SK-N-SH (cell line): Measurements from ENCODE around the gene HOXA2. TPM values are rescaled to one million over a fixed set of nuclear protein-coding genes. Genes with fewer than 3 reads are reported as not detected.

ENCODE experiments used
- CTCF ChIA-PET: fragments of 300-600, 350-600 bp; formaldehyde crosslinking; extraction: SDS; loops from one replicate; lab custom pipeline; 2021; lab: Yijun Ruan, JAX
- POLR2A ChIA-PET: fragments of 350-600 bp; sonication (Branson Sonifier 250); formaldehyde crosslinking; extraction: SDS; loops from one replicate; lab custom pipeline; 2020; ENCODE audit warnings: antibody characterized with exemption, inconsistent platforms; lab: Yijun Ruan, JAX
- DNase-seq: peaks from one replicate; pipeline ENCODE4 v3.0.0; 2012
- H2AFZ ChIP-seq: fragments of 200-600 bp; sonication (generic); 2 replicates; pipeline ENCODE4 v1.8.1; 2016; ENCODE audit warnings: antibody characterized with exemption, mild to moderate bottlenecking, low read depth
- H3F3A ChIP-seq: fragments of 200-600 bp; sonication (generic); replicated peaks from 2 replicates; pipeline ENCODE3; 2016; ENCODE audit warnings: antibody characterized with exemption, mild to moderate bottlenecking; ENCODE audit not compliant: insufficient read depth
- H3K27ac ChIP-seq, 2 experiments: fragments of 200-500 bp in 1 of 2; fragments of 200-600 bp in 1 of 2; sonication (Bioruptor generic) in 1 of 2; sonication (generic), shearing (Covaris generic) in 1 of 2; 2 replicates each; pipeline versions ENCODE4 v1.5.1 to v1.6.1; 2014 to 2016; ENCODE audit warnings: low read depth in 2 of 2, inconsistent platforms in 1 of 2, low read length in 1 of 2, mild to moderate bottlenecking in 1 of 2, mixed read lengths in 1 of 2
- H3K27me3 ChIP-seq: fragments of 200-600 bp; sonication (generic), shearing (Covaris generic); 2 replicates; pipeline ENCODE4 v1.6.1; 2016; ENCODE audit warnings: mixed run types; ENCODE audit not compliant: insufficient read depth
- H3K36me3 ChIP-seq, 2 experiments: fragments of 200-500 bp in 1 of 2; fragments of 200-600 bp in 1 of 2; sonication (Bioruptor generic) in 1 of 2; sonication (generic) in 1 of 2; replicated peaks in 1 of 2; 2 replicates each; pipeline versions ENCODE3 to v1.5.1; 2014 to 2016; ENCODE audit warnings: low read length in 1 of 2, mild to moderate bottlenecking in 1 of 2; ENCODE audit not compliant: insufficient read depth in 2 of 2, control insufficient read depth in 1 of 2
- H3K4me1 ChIP-seq, 2 experiments: fragments of 200-500 bp in 1 of 2; fragments of 200-600 bp in 1 of 2; sonication (Bioruptor generic) in 1 of 2; sonication (generic), shearing (Covaris generic) in 1 of 2; 2 replicates each; pipeline versions ENCODE4 v1.5.1 to v1.6.1; 2014 to 2016; ENCODE audit warnings: low read depth in 1 of 2, low read length in 1 of 2, mixed run types in 1 of 2; ENCODE audit not compliant: insufficient read depth in 2 of 2, control insufficient read depth in 1 of 2
- H3K4me2 ChIP-seq: fragments of 200-600 bp; sonication (generic), shearing (Covaris generic); 2 replicates; pipeline ENCODE4 v1.6.1; 2017; ENCODE audit warnings: mixed run types
- H3K4me3 ChIP-seq, 2 experiments: fragments of 200-500 bp in 1 of 2; fragments of 200-600 bp in 1 of 2; sonication (Bioruptor generic) in 1 of 2; sonication (generic), shearing (Covaris generic) in 1 of 2; 2 replicates each; pipeline versions ENCODE4 v1.5.1 to v1.8.1; 2014 to 2016; ENCODE audit warnings: low read depth in 2 of 2, inconsistent platforms in 1 of 2, low read length in 1 of 2, mild to moderate bottlenecking in 1 of 2, mixed read lengths in 1 of 2, moderate library complexity in 1 of 2
- H3K79me2 ChIP-seq: fragments of 200-600 bp; sonication (generic); 2 replicates; pipeline ENCODE4 v1.8.1; 2017; ENCODE audit warnings: mild to moderate bottlenecking; ENCODE audit not compliant: insufficient read depth
- H3K9ac ChIP-seq: fragments of 200-600 bp; sonication (generic); 2 replicates; pipeline ENCODE4 v1.6.1; 2017; ENCODE audit warnings: mixed run types
- H3K9me2 ChIP-seq: fragments of 200-600 bp; sonication (generic); 2 replicates; pipeline ENCODE4 v1.6.1; 2017; ENCODE audit warnings: mixed run types
- H3K9me3 ChIP-seq: fragments of 200-600 bp; sonication (generic); 2 replicates; pipeline ENCODE4 v1.6.1; 2017; ENCODE audit warnings: mixed run types, mild to moderate bottlenecking, moderate library complexity
- H4K20me1 ChIP-seq: fragments of 200-600 bp; sonication (generic); 2 replicates; pipeline ENCODE4 v1.6.1; 2017; ENCODE audit warnings: mild to moderate bottlenecking, mixed run types; ENCODE audit not compliant: insufficient read depth
- CTCF ChIP-seq: fragments of 200-600 bp; sonication (generic); IDR thresholded peaks from 2 replicates; pipeline ENCODE4 v1.6.1; 2017; ENCODE audit warnings: antibody characterized with exemption, mild to moderate bottlenecking, moderate library complexity
- ELF1 ChIP-seq: IDR thresholded peaks from 2 replicates; pipeline ENCODE4 v1.4.0; 2012
- EP300 ChIP-seq, 2 experiments: IDR thresholded peaks; 2 replicates each; pipeline versions ENCODE4 v1.4.0 to v1.6.1; 2012; ENCODE audit warnings: borderline replicate concordance in 1 of 2, low read depth in 1 of 2, low read length in 1 of 2
- EZH2phosphoT487 ChIP-seq: fragments of 200-600 bp; sonication (generic); IDR thresholded peaks from 2 replicates; pipeline ENCODE4 v1.6.1; 2017; ENCODE audit warnings: low read depth, mixed run types, mild to moderate bottlenecking, antibody characterized with exemption, moderate library complexity, borderline replicate concordance
- FOXJ3 ChIP-seq: sonication (generic); formaldehyde crosslinking; IDR thresholded peaks from 2 replicates; pipeline ENCODE4 v1.5.1; 2020; ENCODE audit warnings: mild to moderate bottlenecking, missing genetic modification reagents
- FOXM1 ChIP-seq: IDR thresholded peaks from 2 replicates; pipeline ENCODE4 v1.4.0; 2012; ENCODE audit warnings: low read depth, mild to moderate bottlenecking
- GATA2 ChIP-seq: sonication (generic); formaldehyde crosslinking; IDR thresholded peaks from 2 replicates; pipeline ENCODE4 v1.5.0; 2020; ENCODE audit warnings: mild to moderate bottlenecking, missing genetic modification reagents
- IRF3 ChIP-seq: fragments of 150-350 bp; IDR thresholded peaks from 2 replicates; pipeline ENCODE4 v1.6.1; 2016; ENCODE audit warnings: mild to moderate bottlenecking, low read depth, low read length
- JUND ChIP-seq: IDR thresholded peaks from 2 replicates; pipeline ENCODE4 v1.4.0; 2012
- MAX ChIP-seq: IDR thresholded peaks from 2 replicates; pipeline ENCODE4 v1.4.0; 2012; ENCODE audit warnings: low read depth
- MXI1 ChIP-seq: IDR thresholded peaks from 2 replicates; pipeline ENCODE4 v1.6.1; 2012; ENCODE audit warnings: mild to moderate bottlenecking, low read depth, low read length, improper control_type of control experiment
- NFIC ChIP-seq: IDR thresholded peaks from 2 replicates; pipeline ENCODE4 v1.4.0; 2012; ENCODE audit warnings: borderline replicate concordance
- NRF1 ChIP-seq: IDR thresholded peaks from 2 replicates; pipeline ENCODE4 v1.6.1; 2012; ENCODE audit warnings: low read depth, mild to moderate bottlenecking, low read length
- RFX5 ChIP-seq: IDR thresholded peaks from 2 replicates; pipeline ENCODE4 v1.6.1; 2012; ENCODE audit warnings: mild to moderate bottlenecking, improper control_type of control experiment, low read length
- RXRA ChIP-seq: IDR thresholded peaks from 2 replicates; pipeline ENCODE4 v1.4.0; 2012; ENCODE audit warnings: low read depth, mild to moderate bottlenecking, borderline replicate concordance
- SIN3A ChIP-seq: IDR thresholded peaks from 2 replicates; pipeline ENCODE4 v1.6.1; 2012; ENCODE audit warnings: low read depth, mild to moderate bottlenecking, low read length, moderate library complexity, borderline replicate concordance
- TEAD4 ChIP-seq: IDR thresholded peaks from 2 replicates; pipeline ENCODE4 v1.4.0; 2012; ENCODE audit warnings: mild to moderate bottlenecking, borderline replicate concordance; ENCODE audit not compliant: insufficient read depth
- YY1 ChIP-seq: IDR thresholded peaks from 2 replicates; pipeline ENCODE4 v1.4.0; 2012; ENCODE audit warnings: low read depth, mild to moderate bottlenecking
- WGBS: methylation state at CpG from one replicate; pipeline ENCODE4 v1.1.6; 2017; ENCODE audit warnings: low lambda C conversion rate; 5-methylcytosine and 5-hydroxymethylcytosine counted together
- polyA plus RNA-seq, 3 experiments: library from polyadenylated mRNA; depleted of rRNA; stranded (reverse); fragments of >200 nt; gene quantifications; 2 replicates each; pipeline ENCODE4 v1.2.3, GENCODE V29; 2012
- TF ChIP-seq, protein P1 (sequence below): IDR thresholded peaks from 2 replicates; pipeline ENCODE4 v1.4.0; 2012; ENCODE audit warnings: low read depth, borderline replicate concordance

HOXA2 gene
- polyA plus RNA-seq, 1 of the 3 experiments (the other 2 are of a cell fraction): not detected

- ChIA-PET CTCF (interaction anchor here (0.6 to 5.8 kb wide), 5 partner anchors 10 to 446 kb away, joined by 3 to 36 read pairs (median 3); partner anchors contain the start of gene HOXA5), POLR2A (no interaction called here)
- TF ChIP-seq YY1: no peak
- no peak for TF ChIP-seq MXI1
- no peak for TF ChIP-seq FOXJ3 (CRISPR knock-in tag)
- TF ChIP-seq SIN3A: no peak
- TF ChIP-seq, protein P1, sequence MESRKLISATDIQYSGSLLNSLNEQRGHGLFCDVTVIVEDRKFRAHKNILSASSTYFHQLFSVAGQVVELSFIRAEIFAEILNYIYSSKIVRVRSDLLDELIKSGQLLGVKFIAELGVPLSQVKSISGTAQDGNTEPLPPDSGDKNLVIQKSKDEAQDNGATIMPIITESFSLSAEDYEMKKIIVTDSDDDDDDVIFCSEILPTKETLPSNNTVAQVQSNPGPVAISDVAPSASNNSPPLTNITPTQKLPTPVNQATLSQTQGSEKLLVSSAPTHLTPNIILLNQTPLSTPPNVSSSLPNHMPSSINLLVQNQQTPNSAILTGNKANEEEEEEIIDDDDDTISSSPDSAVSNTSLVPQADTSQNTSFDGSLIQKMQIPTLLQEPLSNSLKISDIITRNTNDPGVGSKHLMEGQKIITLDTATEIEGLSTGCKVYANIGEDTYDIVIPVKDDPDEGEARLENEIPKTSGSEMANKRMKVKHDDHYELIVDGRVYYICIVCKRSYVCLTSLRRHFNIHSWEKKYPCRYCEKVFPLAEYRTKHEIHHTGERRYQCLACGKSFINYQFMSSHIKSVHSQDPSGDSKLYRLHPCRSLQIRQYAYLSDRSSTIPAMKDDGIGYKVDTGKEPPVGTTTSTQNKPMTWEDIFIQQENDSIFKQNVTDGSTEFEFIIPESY: no peak
- no peak for TF ChIP-seq JUND
- TF ChIP-seq NRF1: no peak
- TF ChIP-seq RFX5: no peak
- no peak for TF ChIP-seq GATA2
- no peak for TF ChIP-seq FOXM1
- WGBS: 13% methylated on average over 18 of the region's 18 CpGs
- Histone ChIP-seq H3K4me3 (no peak overlapping the region), H4K20me1 (no peaks in the 10 kb centered on the region), H3K79me2 (no peaks in the 10 kb centered on the region), H3K9me2 (no peaks in the 10 kb centered on the region), H3K4me2 (no peak overlapping the region), H3K27me3 (peaks cover 94% of the 10 kb centered on the region), H2AFZ (no peak overlapping the region), H3F3A (no peaks in the 10 kb centered on the region), H3K27ac (no peak overlapping the region), H3K9me3 (no peaks in the 10 kb centered on the region), H3K36me3 (no peaks in the 10 kb centered on the region), H3K9ac (no peak overlapping the region), H3K4me1 (peaks cover 0 to 4% of the 10 kb centered on the region in 2 experiments; a peak in 1 of 4 replicates)
- DNase-seq: no peak
These were observed 31.1 kb upstream of the HOXA2 start for GRCh38 chr7:27133409-27134231.

DNA sequence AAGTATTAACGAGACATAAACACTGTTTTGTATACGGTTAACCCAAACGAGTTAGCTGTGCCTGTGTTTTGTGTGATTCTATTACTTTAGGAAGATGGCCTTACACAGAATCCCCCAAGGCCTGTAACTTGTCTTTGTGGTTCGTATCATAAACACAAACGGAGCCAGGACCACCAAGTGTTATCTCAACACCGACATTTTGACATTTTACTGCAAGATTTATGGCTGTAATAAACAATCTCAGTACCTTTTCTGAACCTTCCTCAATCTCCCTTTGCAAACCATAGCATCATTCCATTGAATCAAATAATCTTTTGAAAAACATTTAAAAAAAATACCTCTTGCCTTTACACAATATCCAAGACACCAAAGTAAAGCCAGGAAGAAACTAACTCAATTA is 30.5 kb upstream of the HOXA2 start:
- ChIA-PET POLR2A (no interaction called here), CTCF (interaction anchor here (0.6 to 5.8 kb wide), 4 partner anchors 11 to 446 kb away, joined by 3 to 36 read pairs (median 4); partner anchors contain the start of gene HOXA5)
- Histone ChIP-seq H3K4me3 (no peak overlapping the region), H3K9ac (no peak overlapping the region), H3K27ac (no peak overlapping the region), H3K36me3 (no peaks in the 10 kb centered on the region), H3K79me2 (no peaks in the 10 kb centered on the region), H2AFZ (no peak overlapping the region), H3K9me2 (no peaks in the 10 kb centered on the region), H3K9me3 (no peaks in the 10 kb centered on the region), H3K4me1 (peaks cover 0 to 4% of the 10 kb centered on the region in 2 experiments; a peak in 1 of 4 replicates), H3K27me3 (peaks cover 92% of the 10 kb centered on the region), H4K20me1 (no peaks in the 10 kb centered on the region), H3F3A (no peaks in the 10 kb centered on the region), H3K4me2 (no peak overlapping the region)
- TF ChIP-seq SIN3A: no peak
- TF ChIP-seq ELF1: no peak
- no peak for TF ChIP-seq MAX
- TF ChIP-seq NRF1: no peak
- TF ChIP-seq RXRA: no peak
- no peak for TF ChIP-seq EP300 (IDR thresholded peaks at IDR 0.05; ENCODE audit: borderline replicate concordance in 1 of 2, low read depth in 1 of 2, low read length in 1 of 2)
- TF ChIP-seq GATA2: no peak
- TF ChIP-seq MXI1: no peak
- TF ChIP-seq YY1: no peak
- no peak for TF ChIP-seq TEAD4
- no peak for TF ChIP-seq FOXJ3 (CRISPR knock-in tag)
- no peak for TF ChIP-seq CTCF
- no peak for TF ChIP-seq IRF3
- TF ChIP-seq EZH2phosphoT487: no peak
- no peak for TF ChIP-seq NFIC
- DNase-seq: no peak
- WGBS: 10% methylated on average over 6 of the region's 6 CpGs
